Upper lobe of left lung (tissue), 4 donors: ENCODE data around the gene TDRD6.

Experiments
- CTCF ChIP-seq, 6 experiments: fragments of 450-650 bp in 4 of 6; fragments of 200-600 bp in 2 of 6; sonication (generic) in 2 of 6; IDR thresholded peaks; one replicate each; pipeline ENCODE4 v1.5.1; 2016 to 2019; ENCODE audit warnings: antibody characterized with exemption in 6 of 6
- EP300 ChIP-seq, 4 donors: sonication (generic); formaldehyde crosslinking; IDR thresholded peaks; one replicate each; pipeline ENCODE4 v1.5.1; 2017; ENCODE audit warnings: antibody characterized with exemption in 4 of 4, control low read depth in 2 of 4
- POLR2A ChIP-seq, 4 donors: fragments of 450-650 bp; IDR thresholded peaks; one replicate each; pipeline ENCODE4 v1.5.1; 2016 to 2017; ENCODE audit warnings: antibody characterized with exemption in 4 of 4, mild to moderate bottlenecking in 2 of 4

- TF ChIP-seq CTCF (IDR thresholded peaks at IDR 0.05) (no peak), POLR2A (IDR thresholded peaks at IDR 0.05) (no peak), EP300 (IDR thresholded peaks at IDR 0.05) (no peak)
Observed at GRCh38 chr6:46648869-46649492, 38.7 kb upstream of the TDRD6 start.
